Daoy (cell line): ENCODE data around the gene ETV6. TPM values are rescaled to one million over a fixed set of nuclear protein-coding genes. Genes with fewer than 3 reads are reported as not detected.

Experiments
- DNase-seq: peaks from one replicate; pipeline ENCODE4 v3.0.0-alpha.2; 2015; ENCODE audit warnings: low read depth
- total RNA-seq: library from RNA; depleted of rRNA; stranded (reverse); fragments of >200 nt; shearing (Covaris generic); gene quantifications from 2 replicates; pipeline ENCODE4 v1.2.3, GENCODE V29; 2014

The ETV6 gene
- total RNA-seq, 1 experiment from 2014 or later = 4.3 TPM

- DNase-seq = no peak
Observed at GRCh38 chr12:11738450-11738849, 89.0 kb downstream of the ETV6 start.

- no peak for DNase-seq
Observed at GRCh38 chr12:11739980-11740577, 90.6 kb downstream of the ETV6 start.

- no peak for DNase-seq
Observed at GRCh38 chr12:11741434-11742092, 92.1 kb downstream of the ETV6 start.

- DNase-seq = no peak
Observed at GRCh38 chr12:11743423-11744409, 94.2 kb downstream of the ETV6 start.

- DNase-seq = no peak
Observed at GRCh38 chr12:11744410-11744801, 94.9 kb downstream of the ETV6 start.

- DNase-seq = no peak
Observed at GRCh38 chr12:11745113-11745512, 95.6 kb downstream of the ETV6 start.

- peak; percentile 82 for DNase-seq
Observed at GRCh38 chr12:11746024-11746771, 96.7 kb downstream of the ETV6 start.

GRCh38 chr12:11746940-11747716, 97.7 kb downstream of the ETV6 start:
- DNase-seq = no peak

GRCh38 chr12:11747969-11748368, 98.5 kb downstream of the ETV6 start:
- no peak for DNase-seq

- no peak for DNase-seq
Observed at GRCh38 chr12:11748903-11749302, 99.4 kb downstream of the ETV6 start.

GRCh38 chr12:11749943-11750690, 100.6 kb downstream of the ETV6 start:
- DNase-seq = no peak

GRCh38 chr12:11752403-11753149, 103.1 kb downstream of the ETV6 start:
- DNase-seq = no peak

- no peak for DNase-seq
Observed at GRCh38 chr12:11753150-11753499, 103.7 kb downstream of the ETV6 start.

- DNase-seq = no peak
Observed at GRCh38 chr12:11753826-11754225, 104.4 kb downstream of the ETV6 start.

- DNase-seq = no peak
Observed at GRCh38 chr12:11754256-11754655, 104.8 kb downstream of the ETV6 start.

- no peak for DNase-seq
Observed at GRCh38 chr12:11755302-11755930, 105.9 kb downstream of the ETV6 start.

GRCh38 chr12:11756022-11756421, 106.5 kb downstream of the ETV6 start:
- DNase-seq = no peak

GRCh38 chr12:11756523-11756922, 107.0 kb downstream of the ETV6 start:
- DNase-seq = no peak

- DNase-seq = no peak
Observed at GRCh38 chr12:11757095-11757494, 107.6 kb downstream of the ETV6 start.
